KMS-11 (cell line): ENCODE data around the gene NTM.

Experiments used
- H2AFZ ChIP-seq: fragments of 200-600 bp; sonication (generic); 2 replicates; pipeline ENCODE4 v1.6.1; 2016; ENCODE audit warnings: antibody characterized with exemption, mixed run types, low read depth
- H3K27ac ChIP-seq: fragments of 200-600 bp; sonication (generic); 2 replicates; pipeline ENCODE4 v1.6.1; 2016; ENCODE audit warnings: mild to moderate bottlenecking, mixed run types
- H3K27me3 ChIP-seq: fragments of 200-600 bp; sonication (generic); 2 replicates; pipeline ENCODE4 v1.6.1; 2017; ENCODE audit warnings: mild to moderate bottlenecking, low read depth, mixed run types, moderate library complexity; ENCODE audit not compliant: insufficient read depth
- H3K36me3 ChIP-seq: fragments of 200-600 bp; sonication (generic); 2 replicates; pipeline ENCODE4 v1.6.1; 2017; ENCODE audit warnings: mild to moderate bottlenecking, mixed run types; ENCODE audit not compliant: insufficient read depth
- H3K4me1 ChIP-seq: fragments of 200-600 bp; sonication (generic); 2 replicates; pipeline ENCODE4 v1.6.1; 2016; ENCODE audit warnings: mild to moderate bottlenecking, low read depth, mixed run types; ENCODE audit not compliant: poor library complexity, severe bottlenecking
- H3K4me2 ChIP-seq: fragments of 200-600 bp; sonication (generic); 2 replicates; pipeline ENCODE4 v1.7.0; 2016; ENCODE audit warnings: mild to moderate bottlenecking, mixed run types
- H3K4me3 ChIP-seq: fragments of 200-600 bp; sonication (generic); IDR thresholded peaks from 2 replicates; pipeline ENCODE4 v1.6.1; 2017; ENCODE audit warnings: low read depth, low read length, mixed read lengths; ENCODE audit not compliant: insufficient read depth
- H3K79me2 ChIP-seq: fragments of 200-600 bp; sonication (generic); 2 replicates; pipeline ENCODE4 v1.6.1; 2016; ENCODE audit warnings: low read depth, mixed run types; ENCODE audit not compliant: insufficient read depth
- H3K9ac ChIP-seq: fragments of 200-600 bp; sonication (generic); 2 replicates; pipeline ENCODE4 v1.6.1; 2016; ENCODE audit warnings: mild to moderate bottlenecking, mixed run types
- H4K20me1 ChIP-seq: fragments of 200-600 bp; sonication (generic); 2 replicates; pipeline ENCODE4 v1.6.1; 2016; ENCODE audit warnings: mild to moderate bottlenecking, mixed run types; ENCODE audit not compliant: insufficient read depth
- CTCF ChIP-seq: fragments of 200-600 bp; sonication (generic); conservative IDR thresholded peaks from 2 replicates; pipeline ENCODE4 v1.6.1; 2017; ENCODE audit warnings: low read depth, mild to moderate bottlenecking, antibody characterized with exemption, low read length, moderate library complexity, mixed read lengths

The NTM gene

DNA sequence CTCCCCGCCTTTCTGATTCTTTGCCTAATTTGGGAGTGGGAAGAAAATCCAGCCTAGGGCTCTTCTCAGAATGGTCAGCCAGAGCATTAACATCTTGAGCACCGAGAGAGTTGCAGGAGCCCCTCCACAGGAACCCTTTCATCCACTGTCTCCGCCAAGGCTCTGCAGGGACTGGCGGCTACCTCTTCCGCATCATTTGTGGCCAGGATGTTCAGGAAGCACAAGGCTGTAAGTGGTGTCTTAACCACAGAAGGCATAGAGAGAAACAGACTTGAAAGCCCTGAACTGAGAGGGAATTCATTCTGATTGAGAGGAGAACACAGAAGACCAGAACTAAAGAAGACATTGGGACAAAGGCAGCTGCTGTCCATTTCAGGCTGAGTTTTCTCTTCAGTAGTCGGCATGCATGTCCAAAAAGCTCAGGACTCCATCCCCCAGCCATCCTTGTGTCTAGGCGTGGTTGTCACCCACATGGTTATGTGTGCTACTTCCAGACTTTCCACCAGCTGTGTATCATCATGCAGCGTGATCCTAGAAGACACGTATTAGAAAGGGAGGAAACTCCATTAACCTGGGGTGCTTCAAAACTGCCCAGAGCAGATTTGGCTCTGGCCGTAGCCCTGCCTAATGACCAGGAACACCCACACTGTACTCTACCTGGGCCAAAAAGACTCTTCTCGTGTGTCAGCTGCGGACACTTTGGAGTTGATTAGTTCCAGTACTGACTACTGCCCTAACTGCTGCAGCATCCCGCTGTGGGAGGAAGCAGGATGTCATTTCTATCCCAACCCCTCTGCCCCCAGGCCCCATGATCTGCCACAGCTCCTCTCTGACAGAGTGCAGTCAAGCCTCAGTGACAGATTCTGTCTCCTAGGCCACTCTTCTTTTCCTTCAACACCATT lies 725.1 kb downstream of the NTM start:
- Histone ChIP-seq H2AFZ (no peak overlapping the region), H3K27me3 (no peaks in the 10 kb centered on the region), H3K27ac (no peak overlapping the region), H3K36me3 (no peaks in the 10 kb centered on the region), H3K4me1 (no peaks in the 10 kb centered on the region), H3K9ac (no peak overlapping the region), H3K4me3 (no peak overlapping the region), H4K20me1 (no peaks in the 10 kb centered on the region), H3K79me2 (no peaks in the 10 kb centered on the region), H3K4me2 (no peak overlapping the region)
- TF ChIP-seq CTCF, result no peak

DNA sequence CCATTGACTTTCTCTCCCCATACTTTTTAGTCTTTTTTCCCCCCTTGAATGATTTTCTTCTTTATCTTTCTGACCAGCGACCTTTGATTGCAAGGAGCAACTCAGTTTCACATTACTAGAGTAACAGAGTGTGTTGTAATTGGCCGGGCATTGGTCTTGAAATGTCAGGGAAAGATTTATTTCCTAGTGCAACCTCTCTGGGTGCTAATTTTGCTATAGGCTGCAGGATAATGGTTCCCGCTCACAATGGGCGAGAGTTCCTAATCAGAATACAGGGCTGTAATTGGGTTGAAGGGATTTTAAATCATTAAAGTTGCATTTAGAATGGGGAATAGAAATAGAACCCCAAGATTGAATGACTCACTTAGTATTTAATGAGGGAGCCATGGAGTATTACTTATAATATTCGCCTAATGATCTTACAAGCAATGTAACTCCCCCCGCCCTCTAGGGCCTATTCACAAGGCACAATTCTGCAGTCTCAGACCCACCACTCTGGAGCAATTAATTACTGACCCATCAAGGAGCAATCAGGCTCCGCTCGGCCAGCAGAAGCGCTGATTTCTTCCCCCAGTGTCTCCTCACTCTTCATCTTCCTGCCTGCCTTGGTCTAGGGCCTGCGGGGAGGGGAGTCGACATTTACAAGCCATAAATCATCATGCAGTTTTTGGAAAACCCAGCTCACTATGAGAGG lies 725.9 kb downstream of the NTM start:
- Histone ChIP-seq H4K20me1 (no peaks in the 10 kb centered on the region), H3K9ac (no peak overlapping the region), H3K4me1 (no peaks in the 10 kb centered on the region), H3K36me3 (no peaks in the 10 kb centered on the region), H3K27ac (no peak overlapping the region), H3K79me2 (no peaks in the 10 kb centered on the region), H3K27me3 (no peaks in the 10 kb centered on the region), H3K4me3 (no peak overlapping the region), H2AFZ (no peak overlapping the region), H3K4me2 (no peak overlapping the region)
- TF ChIP-seq CTCF, result no peak

DNA sequence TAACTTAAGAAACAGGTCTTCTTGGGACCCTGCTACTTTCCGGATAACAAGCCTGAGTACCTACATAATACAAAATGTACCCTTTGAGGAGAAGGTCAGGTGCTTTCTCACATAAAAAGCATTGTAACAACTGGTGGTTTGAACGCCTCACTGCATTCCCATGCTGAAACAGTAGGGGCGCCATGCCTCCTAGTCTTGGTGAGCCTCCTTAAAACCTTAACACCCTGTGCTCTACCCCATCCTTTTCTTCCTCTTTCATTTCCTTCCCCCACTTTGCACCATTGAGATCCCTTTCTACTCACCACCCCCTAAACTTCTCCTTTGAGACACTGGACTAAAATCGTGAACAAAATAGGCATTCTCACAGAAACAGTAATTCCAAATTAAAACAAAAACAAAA lies 729.3 kb downstream of the NTM start:
- H3K4me1 ChIP-seq, result no peaks in the 10 kb centered on the region
- no peaks in the 10 kb centered on the region for H3K36me3 ChIP-seq
- H3K4me3 ChIP-seq, result no peak overlapping the region
- H4K20me1 ChIP-seq, result no peaks in the 10 kb centered on the region
- no peak overlapping the region for H2AFZ ChIP-seq
- H3K9ac ChIP-seq, result no peak overlapping the region
- H3K4me2 ChIP-seq, result no peak overlapping the region
- no peak overlapping the region for H3K27ac ChIP-seq
- peak; percentile 37; the same call in 1 of the 2 replicates for TF ChIP-seq CTCF
- H3K79me2 ChIP-seq, result no peaks in the 10 kb centered on the region
- H3K27me3 ChIP-seq, result no peaks in the 10 kb centered on the region

- no peak overlapping the region for H3K4me2 ChIP-seq
- no peak for TF ChIP-seq CTCF
- no peaks in the 10 kb centered on the region for H3K27me3 ChIP-seq
- no peaks in the 10 kb centered on the region for H4K20me1 ChIP-seq
- H3K4me1 ChIP-seq, result no peaks in the 10 kb centered on the region
- no peak overlapping the region for H3K4me3 ChIP-seq
- H3K27ac ChIP-seq, result no peak overlapping the region
- no peaks in the 10 kb centered on the region for H3K79me2 ChIP-seq
- H3K9ac ChIP-seq, result no peak overlapping the region
- H3K36me3 ChIP-seq, result no peaks in the 10 kb centered on the region
- no peak overlapping the region for H2AFZ ChIP-seq
Observed at GRCh38 chr11:132100583-132100982, 730.2 kb downstream of the NTM start.
